Cardiac muscle cell (in vitro differentiated cells and primary cell): ENCODE measurements around the gene SLC19A1. TPM values are rescaled to one million over a fixed set of nuclear protein-coding genes. Genes with fewer than 3 reads are reported as not detected.

Experiments
- DNase-seq, 2 donors: peaks; one replicate each; pipeline versions ENCODE4 v3.0.0 to v3.0.0-alpha.2; 2010 to 2017; ENCODE audit warnings: low read depth in 1 of 2, low spot score in 1 of 2
- H3K27ac ChIP-seq: fragments of 200-600 bp; sonication (generic); 2 replicates; pipeline ENCODE4 v1.5.1; 2016
- H3K27me3 ChIP-seq: fragments of 200-600 bp; sonication (generic); 2 replicates; pipeline ENCODE4 v1.6.0; 2016; ENCODE audit warnings: control low read depth
- H3K36me3 ChIP-seq: fragments of 200-600 bp; sonication (generic); 2 replicates; pipeline ENCODE4 v1.5.1; 2016; ENCODE audit warnings: control low read depth
- H3K4me1 ChIP-seq: fragments of 200-600 bp; sonication (generic); 2 replicates; pipeline ENCODE4 v1.8.1; 2017; ENCODE audit warnings: low read depth, mild to moderate bottlenecking, mixed run types
- H3K4me3 ChIP-seq: fragments of 200-600 bp; sonication (generic); 2 replicates; pipeline ENCODE4 v1.5.1; 2016; ENCODE audit warnings: mild to moderate bottlenecking
- H3K9me3 ChIP-seq: fragments of 200-600 bp; sonication (generic); 2 replicates; pipeline ENCODE4 v1.5.1; 2017; ENCODE audit warnings: low read depth, mild to moderate bottlenecking, control low read depth
- polyA plus RNA-seq: library from polyadenylated mRNA; unstranded; fragments of >200 nt; fragmentation: Nextera tagmentation; extraction: Ambion mirVana; gene quantifications from 2 replicates; pipeline ENCODE4 v1.2.1, GENCODE V29; 2016
- total RNA-seq: library from RNA; depleted of rRNA; stranded (reverse); fragments of >200 nt; gene quantifications from 2 replicates; pipeline ENCODE4 v1.2.3, GENCODE V29; 2016
- TF ChIP-seq, protein P1 (sequence below): IDR thresholded peaks from 2 replicates; pipeline ENCODE4 v1.5.1; 2012; ENCODE audit warnings: low read depth, mild to moderate bottlenecking, low read length

SLC19A1 gene
- total and polyA plus RNA-seq, 2 experiments from 2014 or later = 25.4 to 50.3 TPM

DNA sequence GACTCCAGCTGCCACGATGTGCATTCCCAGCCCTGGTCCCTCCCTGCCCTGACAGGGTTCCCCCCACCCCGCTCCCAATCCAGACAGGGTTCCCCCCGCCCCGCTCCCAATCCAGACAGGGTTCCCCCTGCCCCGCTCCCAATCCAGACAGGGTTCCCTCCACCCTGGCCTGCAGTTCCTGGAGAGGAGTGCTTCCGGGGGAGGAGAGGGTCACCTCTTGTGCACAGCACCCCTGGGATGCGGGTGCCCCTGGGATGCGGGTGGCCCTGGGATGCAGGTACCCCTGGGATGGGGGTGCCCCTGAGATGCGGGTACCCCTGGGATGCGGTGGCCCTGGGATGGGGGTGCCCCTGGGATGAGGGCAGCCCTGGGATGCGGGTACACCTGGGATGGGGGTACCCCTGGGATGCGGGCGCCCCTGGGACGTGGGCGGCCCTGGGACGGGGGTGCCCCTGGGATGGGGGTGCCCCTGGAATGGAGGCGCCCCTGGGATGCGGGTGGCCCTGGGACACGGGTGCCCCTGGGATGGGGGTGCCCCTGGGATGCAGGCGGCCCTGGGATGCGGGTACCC is 36.7 kb upstream of the SLC19A1 start:
- Histone ChIP-seq H3K4me3 (no peak overlapping the region), H3K9me3 (no peaks in the 10 kb centered on the region), H3K27me3 (no peaks in the 10 kb centered on the region), H3K4me1 (no peaks in the 10 kb centered on the region), H3K27ac (no peak overlapping the region), H3K36me3 (no peaks in the 10 kb centered on the region)
- DNase-seq = no peak
- TF ChIP-seq, protein P1, sequence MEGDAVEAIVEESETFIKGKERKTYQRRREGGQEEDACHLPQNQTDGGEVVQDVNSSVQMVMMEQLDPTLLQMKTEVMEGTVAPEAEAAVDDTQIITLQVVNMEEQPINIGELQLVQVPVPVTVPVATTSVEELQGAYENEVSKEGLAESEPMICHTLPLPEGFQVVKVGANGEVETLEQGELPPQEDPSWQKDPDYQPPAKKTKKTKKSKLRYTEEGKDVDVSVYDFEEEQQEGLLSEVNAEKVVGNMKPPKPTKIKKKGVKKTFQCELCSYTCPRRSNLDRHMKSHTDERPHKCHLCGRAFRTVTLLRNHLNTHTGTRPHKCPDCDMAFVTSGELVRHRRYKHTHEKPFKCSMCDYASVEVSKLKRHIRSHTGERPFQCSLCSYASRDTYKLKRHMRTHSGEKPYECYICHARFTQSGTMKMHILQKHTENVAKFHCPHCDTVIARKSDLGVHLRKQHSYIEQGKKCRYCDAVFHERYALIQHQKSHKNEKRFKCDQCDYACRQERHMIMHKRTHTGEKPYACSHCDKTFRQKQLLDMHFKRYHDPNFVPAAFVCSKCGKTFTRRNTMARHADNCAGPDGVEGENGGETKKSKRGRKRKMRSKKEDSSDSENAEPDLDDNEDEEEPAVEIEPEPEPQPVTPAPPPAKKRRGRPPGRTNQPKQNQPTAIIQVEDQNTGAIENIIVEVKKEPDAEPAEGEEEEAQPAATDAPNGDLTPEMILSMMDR = no peak

DNA sequence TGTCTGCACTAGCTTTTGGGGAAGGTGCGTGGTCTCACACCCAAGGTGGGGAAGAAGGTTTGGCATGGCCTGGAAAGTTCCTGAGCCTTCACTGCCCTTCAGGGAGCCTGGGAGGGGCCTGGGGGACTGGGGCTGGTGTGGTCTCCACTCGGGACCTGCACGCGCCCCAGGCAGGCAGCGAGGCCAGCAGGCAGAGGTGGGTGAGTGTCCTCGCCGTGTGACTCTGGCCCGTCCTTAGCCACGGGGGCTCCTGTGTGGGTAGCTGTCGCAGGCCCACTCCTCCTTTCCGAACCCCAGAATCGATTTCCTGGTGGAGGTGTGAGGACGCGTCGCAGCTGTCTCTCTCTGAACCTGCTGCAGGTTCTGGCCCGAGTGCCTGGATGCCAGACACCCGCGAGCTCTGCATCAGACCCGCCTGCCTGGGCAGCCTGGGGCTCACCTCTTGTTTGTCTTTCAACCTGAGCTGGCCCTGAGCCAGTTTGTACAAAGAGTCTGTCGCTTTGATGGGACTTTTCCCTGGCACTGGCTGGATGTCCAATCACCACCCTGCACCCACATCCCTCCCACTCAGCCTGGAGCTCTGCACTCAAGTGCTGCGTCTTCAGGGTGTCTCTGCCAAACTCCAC is 36.0 kb upstream of the SLC19A1 start:
- DNase-seq = no peak
- Histone ChIP-seq H3K9me3 (no peaks in the 10 kb centered on the region), H3K27me3 (no peaks in the 10 kb centered on the region), H3K27ac (no peak overlapping the region), H3K4me1 (no peaks in the 10 kb centered on the region), H3K4me3 (no peak overlapping the region), H3K36me3 (no peaks in the 10 kb centered on the region)
- TF ChIP-seq, protein P1 = no peak

DNA sequence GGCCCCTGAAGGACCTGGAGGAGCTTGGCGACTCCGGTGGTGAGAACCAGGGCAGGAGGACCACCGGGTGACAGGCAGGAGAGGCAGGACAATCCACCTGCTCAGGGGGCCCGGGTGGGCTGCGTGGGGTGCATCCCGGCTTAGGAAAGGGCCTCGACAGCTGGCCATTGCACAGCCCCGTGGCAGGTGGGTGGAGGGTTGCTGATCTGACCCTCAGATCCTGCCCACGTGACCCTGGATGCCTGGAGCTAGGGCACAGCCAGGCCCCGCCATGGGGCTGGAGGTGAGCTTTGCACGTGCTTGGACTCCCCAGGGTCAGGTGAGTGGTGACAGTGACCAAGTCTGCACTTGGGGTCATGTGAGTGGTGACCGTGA is 35.5 kb upstream of the SLC19A1 start:
- TF ChIP-seq, protein P1 = no peak
- Histone ChIP-seq H3K27me3 (no peaks in the 10 kb centered on the region), H3K27ac (no peak overlapping the region), H3K4me3 (no peak overlapping the region), H3K36me3 (no peaks in the 10 kb centered on the region), H3K9me3 (no peaks in the 10 kb centered on the region), H3K4me1 (no peaks in the 10 kb centered on the region)
- DNase-seq = no peak

- no peaks in the 10 kb centered on the region for H3K9me3 ChIP-seq
- H3K27me3 ChIP-seq = no peaks in the 10 kb centered on the region
- TF ChIP-seq, protein P1 = no peak
- no peak overlapping the region for H3K27ac ChIP-seq
- no peak for DNase-seq
- no peaks in the 10 kb centered on the region for H3K4me1 ChIP-seq
- H3K4me3 ChIP-seq = no peak overlapping the region
- H3K36me3 ChIP-seq = no peaks in the 10 kb centered on the region
Measured at GRCh38 chr21:45576838-45577737, 34.8 kb upstream of the SLC19A1 start.

DNA sequence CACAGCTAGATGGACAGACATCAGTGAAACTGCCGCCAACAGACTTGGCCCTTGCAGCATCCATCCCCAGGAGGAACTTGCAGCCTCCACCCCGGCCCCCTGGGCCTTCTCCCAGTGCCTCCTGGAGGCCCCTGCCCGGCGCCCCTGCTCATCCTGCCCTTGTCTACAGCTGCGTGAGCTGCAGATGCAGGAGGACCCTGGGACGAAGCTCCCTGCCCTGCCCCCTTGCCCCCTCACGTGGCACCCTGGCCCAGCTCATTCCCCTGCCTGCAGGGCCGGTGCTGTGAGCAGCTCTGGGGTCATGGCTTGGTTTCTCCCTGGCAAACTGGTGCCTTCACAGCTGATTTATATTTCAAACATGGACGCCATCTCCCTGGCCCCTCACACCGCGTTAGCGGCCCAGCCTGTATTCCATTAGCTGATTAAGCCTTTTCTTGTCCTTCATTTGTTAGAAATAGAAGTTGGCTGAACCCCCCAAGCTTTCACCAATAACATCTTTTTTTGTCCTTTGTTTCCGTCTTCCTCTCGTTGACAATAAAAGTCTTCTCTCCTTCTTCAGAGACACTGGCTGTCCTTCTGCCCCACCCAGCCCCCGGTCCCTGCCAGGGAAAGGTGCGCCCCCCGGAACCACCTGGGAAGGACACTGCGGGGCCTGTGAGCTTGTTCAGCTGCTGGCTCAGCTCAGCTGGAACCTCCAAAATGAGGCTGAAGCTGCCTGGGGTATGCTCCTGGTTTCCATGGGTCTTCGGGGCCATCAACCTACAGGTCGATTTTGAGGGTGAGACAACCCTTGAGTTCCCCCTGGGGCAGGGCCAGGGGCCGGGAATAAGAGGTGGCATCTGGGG is 34.0 kb upstream of the SLC19A1 start:
- Histone ChIP-seq H3K27me3 (no peaks in the 10 kb centered on the region), H3K4me1 (no peaks in the 10 kb centered on the region), H3K36me3 (no peaks in the 10 kb centered on the region), H3K9me3 (no peaks in the 10 kb centered on the region), H3K27ac (no peak overlapping the region), H3K4me3 (no peak overlapping the region)
- TF ChIP-seq, protein P1 = no peak
- DNase-seq = no peak
